HG02973 (cell line): ENCODE results near the gene TMEM204.

ENCODE experiments used
- ATAC-seq: cut with Tn5 transposase; IDR thresholded peaks from one replicate; pipeline ENCODE4 v1.9.1; 2021; ENCODE audit warnings: moderate library complexity; ENCODE audit not compliant: unreplicated experiment

Gene TMEM204

DNA sequence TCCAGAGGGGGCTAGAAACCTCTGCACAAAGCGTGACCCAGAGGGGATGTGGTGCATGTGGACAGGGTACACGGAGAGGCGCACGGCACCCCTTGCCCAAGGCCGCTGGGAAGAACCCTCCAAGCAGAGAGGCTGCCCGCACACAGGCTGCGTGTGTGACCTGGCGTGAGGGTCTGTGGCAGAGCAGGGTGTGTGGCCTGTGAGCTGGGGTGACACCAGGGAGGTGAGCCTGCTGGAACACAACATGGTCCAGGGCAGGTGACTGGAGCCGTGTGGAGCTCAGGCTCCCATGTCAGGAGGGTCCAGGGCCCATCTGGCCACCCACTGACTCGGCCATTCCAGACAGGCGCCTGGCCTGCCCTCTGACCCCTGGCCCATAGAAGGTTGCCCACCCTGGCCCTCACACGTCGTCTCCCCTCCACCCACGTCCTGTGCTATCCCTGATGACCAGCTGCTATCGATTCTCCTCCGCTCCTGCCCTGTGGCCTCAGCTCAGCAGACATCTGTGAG lies 14.8 kb upstream of the TMEM204 start:
- no peak for ATAC-seq

DNA sequence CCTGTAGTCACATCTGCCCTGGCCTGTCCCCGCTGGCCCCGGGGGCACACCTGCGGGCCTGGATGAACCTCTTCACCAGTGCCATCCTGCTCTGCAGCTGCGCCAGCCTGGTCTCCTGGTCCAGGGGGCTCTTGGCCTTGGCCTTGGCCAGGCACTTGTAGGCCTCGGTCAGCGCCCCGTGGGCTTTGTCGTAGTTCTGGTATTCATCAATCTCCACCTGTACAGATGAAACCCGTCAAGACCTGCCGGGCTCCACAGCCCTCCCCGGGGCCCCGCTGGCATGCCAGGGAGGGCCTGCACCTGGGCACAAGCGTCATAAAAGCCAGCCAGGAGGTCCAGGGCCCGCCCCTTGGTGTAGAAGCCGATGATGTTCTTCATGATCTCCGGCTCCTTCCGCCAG lies 13.6 kb upstream of the TMEM204 start:
- ATAC-seq = no peak

DNA sequence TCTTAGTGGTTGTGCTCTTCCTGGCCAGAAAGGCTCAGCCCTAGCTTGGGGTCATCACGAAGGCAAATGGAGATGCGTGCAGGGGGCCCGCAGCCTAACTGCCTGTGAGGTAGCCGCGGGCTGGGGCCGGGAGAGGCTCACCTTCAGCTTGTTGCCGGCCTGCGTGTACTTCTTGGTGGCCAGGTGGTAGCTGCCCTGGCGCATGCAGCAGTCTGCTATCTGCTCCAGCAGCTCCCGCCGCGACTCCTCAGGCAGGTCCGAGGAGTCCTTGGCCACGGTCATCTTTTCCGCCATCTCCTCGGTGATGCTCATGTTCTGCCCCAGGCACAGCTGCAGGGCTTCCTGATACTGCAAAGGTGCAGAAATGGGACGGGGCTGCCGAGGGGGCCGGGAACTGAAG lies 13.0 kb upstream of the TMEM204 start:
- no peak for ATAC-seq

DNA sequence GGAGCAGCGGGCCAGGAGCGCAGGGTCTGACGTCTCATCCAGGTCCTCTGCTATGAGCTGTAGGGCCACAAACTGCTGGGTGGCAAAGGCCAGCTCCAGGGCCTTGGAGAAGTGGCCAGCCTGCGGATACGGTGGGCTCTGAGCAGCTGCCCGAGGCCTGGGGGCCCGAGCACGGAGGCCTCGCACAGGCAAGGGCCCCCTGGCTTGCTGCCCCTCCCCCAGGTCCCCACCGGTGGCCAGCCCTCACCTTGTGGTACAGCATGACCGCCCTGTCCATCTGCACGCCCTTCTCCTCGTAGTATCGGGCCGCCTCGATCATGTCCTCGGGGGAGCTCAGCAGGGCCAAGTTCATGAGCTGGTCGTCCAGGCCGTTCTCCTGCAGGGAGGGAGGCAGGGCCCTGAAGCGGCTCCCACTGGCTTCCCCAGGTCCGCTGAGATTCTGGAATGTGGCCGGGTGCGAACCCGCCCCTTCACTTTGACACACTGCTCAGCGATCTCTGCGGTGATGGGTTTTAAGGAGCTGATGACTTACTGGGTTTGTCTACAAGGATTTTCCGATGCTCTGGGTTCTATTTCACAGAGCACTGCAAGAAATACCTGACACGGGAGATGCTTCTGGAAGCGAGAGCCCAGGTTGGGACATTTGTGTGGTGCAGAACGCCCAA lies 9.8 kb upstream of the TMEM204 start:
- ATAC-seq = no peak

DNA sequence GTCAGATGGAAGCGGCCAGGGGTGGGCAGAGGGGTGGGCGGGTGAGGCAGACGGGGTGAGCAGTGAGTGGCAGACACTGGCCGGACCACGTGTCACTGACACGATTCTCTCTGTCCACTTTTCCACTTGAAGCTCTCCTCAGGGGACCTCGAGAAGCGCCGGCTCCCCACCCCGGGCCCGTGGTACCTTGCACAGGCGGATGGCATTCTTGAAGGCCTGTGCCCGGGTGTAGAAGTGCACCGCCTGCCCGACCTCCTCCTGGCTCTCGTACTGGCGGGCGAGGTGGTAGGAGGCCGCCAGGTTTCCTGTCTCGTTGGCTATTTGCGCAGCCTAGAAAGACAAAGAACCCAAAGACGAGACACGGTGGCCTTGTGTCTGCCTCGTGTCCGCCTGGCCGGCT lies 9.1 kb upstream of the TMEM204 start:
- no peak for ATAC-seq

DNA sequence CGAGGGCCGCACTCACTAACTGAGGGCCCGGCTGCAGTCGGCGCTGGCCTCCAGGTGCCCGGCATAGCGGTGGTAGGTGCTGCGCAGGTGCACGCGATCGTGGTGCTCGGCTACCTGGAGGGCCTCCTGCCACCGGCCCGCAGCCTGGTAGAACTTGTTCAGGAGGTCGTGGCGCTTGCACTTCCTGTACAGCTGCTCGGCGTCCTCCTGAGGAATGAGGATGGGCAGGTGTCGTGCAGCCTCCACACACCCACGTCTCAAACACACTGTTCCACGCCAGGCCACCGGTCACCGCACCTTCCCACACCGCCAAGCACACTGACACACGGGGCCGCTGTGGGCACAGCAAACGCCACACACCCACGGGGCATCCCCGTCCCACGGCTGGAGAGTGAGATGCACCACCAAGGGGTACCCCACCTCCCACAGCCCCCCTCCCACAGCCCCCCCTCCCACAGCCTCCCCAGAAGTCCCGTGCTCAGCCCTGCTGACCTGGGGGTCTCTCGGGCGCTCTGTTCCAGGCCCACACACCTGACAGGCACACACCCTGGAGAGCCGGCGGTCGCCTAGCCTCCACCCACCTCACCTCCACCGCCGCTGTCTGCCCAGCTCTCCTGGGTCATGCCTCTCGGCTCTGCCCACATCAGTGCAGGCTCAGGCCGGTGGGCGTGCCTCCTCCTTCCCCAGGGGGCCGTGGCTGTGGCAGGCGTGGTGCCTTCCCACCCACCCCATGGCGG lies 7.4 kb upstream of the TMEM204 start:
- no peak for ATAC-seq

DNA sequence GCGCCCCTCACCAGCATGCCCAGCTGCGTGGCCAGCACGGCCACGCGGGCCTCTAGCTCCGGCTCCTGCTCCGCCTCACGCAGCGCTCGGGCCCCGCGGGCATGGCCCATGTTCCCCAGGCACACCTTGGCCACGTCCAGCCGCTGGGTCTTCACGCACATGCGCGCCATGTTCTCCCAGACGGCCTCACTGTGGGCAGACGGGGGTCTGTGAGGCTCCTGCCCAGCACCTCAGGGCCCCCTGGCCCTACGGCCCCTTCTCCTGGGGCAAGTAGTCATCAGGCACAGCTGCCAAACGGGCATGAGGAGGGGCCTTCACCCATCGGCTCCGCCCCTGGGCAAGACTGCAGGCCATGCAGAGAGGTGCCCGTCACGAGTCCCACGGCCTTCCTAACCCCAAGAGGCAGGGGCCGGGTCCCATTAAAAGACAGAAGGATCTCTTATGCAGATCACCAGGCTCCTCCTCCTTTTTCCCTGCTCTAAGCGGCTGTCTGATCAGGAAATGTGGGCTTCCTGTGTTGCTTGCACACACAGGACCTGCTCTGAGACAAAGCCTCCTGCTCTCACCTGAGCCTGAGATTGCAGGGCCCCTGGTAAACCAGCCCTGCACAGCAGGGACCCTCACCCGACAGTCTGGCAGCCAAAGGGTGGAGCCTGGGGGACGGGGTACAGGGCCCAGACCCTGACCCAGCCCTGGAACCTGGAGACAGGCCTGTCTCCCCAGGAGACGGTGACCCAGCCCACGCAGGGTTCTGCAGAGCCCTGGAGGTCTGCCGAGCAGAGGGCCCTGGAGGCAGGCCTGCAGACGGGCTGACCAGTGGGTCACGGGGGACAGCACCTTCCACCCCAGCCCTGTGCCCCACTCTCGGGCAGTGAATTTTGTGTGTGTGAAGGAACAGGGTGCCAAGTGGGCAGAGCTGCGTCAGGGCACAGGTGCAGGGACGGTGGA lies 6.6 kb upstream of the TMEM204 start:
- ATAC-seq = no peak

DNA sequence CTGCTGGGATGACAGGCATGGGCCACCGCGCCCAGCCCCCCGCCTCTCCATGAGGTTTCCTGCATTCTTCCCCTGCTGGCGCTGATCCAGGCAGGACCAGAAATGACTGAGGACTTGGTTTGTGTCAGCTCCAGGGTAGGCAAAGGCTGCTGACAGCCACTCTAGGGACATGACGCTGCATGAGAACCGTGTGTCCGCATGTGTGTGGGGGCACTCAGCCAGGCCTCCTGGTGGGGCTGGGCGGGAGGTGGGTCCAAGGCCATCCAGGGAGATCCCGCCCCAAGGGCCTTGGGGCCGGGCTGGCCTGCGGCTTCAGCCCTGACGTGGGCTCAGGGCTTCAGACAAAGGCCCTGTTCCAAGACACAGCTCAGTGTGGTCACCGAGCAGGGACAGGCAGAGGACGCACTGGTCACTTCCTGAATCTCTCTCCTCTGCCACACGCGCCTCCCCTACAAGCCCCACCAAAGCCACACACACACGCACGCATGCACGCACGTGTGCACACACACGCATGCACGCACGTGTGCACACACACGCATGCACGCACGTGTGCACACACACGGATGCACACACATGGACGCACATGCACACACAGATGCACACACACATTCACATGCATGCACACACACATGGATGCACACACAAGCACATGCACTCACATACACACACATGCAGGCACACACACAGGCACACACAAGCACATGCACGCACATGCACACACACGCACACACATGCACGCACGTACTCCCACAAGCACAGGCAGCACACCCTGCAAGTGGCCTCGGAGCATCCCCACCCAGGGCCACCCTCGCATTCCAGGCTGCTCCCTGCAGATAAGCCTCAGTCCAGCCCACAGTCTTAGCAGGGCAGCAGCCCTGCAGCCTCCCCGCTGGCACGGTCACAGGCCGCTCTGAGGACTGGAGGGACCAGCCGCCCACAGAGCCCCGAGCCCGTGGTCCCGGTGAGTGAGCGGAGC lies 5.3 kb upstream of the TMEM204 start:
- no peak for ATAC-seq

DNA sequence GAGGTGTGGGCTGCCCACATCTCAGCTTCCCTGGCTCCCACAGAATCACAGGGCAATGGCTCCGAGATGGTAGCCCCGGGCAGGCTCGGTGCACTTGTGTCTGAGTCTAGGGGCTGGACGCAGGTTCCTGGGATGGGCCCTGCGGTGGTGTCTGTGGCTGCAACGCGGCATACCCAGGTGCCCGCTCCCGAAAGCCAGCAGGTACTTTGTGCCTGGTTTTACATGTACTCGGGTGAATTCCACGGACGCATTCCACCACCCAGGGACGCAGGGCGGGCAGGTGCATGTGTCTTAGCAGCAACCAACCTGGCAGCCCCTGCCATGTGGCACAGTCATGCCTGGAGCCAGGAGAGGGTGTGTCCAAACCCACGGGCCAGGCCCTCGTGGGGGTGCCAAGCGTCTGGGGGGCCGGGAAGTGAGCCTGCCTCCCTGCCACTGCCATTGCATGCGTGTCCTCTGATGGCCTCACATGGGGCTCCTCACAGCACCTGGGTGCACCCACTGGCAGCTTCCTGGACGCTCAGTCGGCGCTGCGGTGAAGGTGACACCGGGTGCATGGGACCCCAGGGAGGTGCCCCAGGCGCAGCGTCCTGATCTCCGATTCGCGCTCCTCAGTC lies 4.4 kb upstream of the TMEM204 start:
- no peak for ATAC-seq

DNA sequence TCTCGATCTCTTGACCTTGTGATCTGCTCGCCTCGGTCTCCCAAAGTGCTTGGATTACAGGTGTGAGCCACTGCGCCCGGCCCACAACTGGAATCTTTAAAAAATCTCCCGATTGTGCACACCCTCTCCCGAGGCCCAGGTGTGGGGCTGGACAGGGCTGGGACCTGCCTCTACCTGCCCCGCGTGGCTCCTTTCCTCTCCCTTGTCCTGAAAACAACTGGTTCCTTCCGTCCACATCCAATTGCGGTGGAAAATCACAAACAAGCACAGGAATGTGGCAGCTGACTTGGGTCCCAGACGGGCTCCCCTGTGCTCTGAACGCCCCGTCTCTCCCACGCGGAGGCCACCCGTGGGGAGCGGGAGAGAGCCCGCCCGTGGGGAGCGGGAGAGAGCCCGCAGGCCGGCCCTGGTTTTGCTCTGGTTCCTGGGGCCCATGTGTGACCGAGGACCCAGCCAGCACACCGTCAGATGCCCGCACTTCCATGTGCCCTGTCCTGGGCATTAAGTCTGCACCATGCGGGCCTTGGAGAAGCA lies 3.0 kb upstream of the TMEM204 start:
- no peak for ATAC-seq

DNA sequence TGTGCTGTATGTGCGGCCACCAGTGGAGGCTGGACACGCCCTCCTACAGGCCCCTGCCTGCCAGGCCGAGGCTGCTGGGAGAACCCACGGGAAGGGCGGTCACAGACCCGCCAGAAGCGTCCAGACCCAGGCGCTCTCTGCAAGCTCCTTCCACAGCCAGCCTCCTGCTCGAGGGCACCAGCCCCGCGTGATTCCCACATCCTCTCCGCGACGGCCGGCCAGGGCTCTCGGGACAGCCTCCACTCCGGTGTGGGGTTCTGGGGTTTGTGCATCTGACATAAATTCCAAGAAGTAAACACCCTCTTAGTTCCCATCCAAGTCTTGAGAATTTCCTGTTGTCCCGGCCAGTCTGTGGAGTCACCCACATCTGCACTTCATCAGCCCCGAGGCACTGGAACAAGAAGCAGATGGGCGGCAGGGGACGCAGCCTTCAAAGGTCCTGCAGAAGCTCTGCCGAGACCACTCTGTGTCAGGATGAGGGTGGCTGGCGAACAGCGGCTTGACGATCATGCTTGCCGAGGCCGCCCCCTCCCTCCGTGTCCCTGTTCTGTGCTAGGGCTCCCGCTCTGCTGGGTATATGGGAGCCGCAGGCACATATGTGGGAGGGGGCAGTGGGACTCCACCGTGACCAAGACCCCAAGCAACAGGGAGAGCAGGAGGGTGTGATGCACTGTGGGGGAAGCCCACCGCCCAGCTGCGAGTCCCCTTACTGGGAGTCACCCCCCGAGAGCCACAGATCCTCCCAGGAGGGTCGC lies 2.4 kb upstream of the TMEM204 start:
- ATAC-seq = no peak

DNA sequence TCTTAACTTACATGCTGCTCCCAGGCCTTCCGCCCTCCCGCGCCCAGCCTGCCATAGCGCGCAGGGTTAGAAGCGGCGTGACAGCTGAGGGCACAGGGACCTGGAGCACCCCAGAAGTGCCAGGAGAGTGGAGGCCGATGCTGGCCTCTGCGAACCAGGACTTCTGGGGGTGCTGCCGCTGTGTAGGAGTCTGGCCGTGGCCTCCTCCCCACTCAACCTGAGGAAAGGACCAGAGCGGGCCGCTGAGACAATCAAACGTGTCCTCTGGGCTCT lies 1.9 kb upstream of the TMEM204 start:
- no peak for ATAC-seq

DNA sequence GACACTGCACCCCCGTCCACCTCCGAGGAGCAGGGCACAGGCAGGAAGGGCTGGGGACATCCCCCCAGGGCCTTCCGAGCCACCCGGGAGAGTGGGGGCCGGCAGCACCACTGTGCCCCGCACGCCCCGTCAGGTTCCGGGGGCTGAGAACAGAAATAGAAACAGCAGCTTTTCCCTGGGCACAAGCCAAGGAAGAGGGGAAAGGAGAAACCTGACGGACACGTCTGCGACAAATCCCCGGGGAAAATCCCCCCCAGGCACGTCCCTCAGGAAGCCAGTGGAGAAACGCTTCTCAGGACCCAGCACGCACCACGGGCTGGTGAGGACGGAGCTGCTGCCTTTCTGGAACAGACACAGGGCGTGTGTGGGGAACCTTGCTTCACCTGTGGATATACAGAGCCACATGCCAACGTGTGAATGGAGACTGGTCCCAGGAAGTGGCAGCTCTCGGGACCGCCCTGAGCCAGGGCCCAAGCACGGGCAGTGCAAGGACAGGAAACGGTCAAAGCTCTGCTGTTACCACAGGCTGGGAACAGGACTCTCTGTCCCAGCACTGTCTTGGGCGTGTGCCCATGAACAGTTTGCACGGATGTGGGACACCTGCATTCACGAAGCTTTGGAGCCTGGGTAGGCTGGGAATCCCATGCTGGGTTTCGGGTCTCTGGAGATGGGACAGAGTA lies 1.2 kb upstream of the TMEM204 start:
- ATAC-seq = no peak

DNA sequence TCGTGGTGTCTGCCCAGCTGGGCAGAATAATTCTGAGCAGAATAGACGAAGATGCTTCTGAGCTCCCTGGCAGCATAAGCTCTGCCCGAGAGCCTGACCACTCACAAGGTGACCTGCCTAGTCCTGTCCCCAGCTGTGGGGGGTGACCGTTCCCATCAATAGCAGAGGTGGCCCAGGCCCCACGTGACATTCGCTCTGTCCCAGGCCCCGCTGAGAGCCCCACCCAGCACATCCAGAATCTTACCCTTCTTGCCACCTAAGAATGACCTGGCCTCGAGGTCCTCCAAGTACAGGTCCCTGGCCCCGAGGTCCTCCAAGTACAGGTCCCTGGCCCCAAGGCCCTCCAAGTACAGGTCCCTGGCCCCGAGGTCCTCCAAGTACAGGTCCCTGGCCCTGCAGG lies 695 bp upstream of the TMEM204 start:
- ATAC-seq = no peak

DNA sequence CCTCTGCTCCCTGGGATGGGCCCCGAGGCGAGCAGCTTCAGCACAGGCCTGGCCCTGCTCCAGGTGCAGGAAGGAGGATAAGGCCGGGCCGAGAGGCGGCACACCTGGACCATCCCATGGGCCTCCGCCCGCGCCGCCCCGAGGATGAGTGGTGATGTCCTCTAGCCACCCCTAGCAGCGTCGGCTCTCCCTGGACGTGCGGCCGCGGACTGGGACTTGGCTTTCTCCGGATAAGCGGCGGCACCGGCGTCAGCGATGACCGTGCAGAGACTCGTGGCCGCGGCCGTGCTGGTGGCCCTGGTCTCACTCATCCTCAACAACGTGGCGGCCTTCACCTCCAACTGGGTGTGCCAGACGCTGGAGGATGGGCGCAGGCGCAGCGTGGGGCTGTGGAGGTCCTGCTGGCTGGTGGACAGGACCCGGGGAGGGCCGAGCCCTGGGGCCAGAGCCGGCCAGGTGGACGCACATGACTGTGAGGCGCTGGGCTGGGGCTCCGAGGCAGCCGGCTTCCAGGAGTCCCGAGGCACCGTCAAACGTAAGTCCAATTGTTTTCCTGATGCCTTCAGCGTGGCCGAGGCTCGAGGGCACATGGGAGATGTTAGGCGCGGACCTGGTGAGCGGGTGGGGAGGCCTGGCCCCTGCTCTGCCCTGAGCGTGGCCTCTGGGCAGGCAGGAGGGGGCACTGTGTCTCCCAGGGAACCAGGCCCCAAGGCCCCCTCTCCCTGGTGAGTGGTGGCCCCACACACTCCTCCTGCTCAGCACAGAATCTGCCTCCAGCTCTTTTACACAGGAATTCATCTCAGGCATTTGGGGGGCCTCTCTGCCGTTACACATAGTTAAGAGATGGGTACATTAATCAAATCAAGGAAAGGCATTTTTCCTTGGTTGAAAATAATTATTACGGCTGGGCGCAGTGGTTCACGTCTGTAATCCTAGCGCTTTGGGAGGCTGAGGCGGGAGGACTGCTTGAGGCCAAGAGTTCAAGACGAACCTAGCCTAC lies 855 bp downstream of the TMEM204 start:
- no peak for ATAC-seq

DNA sequence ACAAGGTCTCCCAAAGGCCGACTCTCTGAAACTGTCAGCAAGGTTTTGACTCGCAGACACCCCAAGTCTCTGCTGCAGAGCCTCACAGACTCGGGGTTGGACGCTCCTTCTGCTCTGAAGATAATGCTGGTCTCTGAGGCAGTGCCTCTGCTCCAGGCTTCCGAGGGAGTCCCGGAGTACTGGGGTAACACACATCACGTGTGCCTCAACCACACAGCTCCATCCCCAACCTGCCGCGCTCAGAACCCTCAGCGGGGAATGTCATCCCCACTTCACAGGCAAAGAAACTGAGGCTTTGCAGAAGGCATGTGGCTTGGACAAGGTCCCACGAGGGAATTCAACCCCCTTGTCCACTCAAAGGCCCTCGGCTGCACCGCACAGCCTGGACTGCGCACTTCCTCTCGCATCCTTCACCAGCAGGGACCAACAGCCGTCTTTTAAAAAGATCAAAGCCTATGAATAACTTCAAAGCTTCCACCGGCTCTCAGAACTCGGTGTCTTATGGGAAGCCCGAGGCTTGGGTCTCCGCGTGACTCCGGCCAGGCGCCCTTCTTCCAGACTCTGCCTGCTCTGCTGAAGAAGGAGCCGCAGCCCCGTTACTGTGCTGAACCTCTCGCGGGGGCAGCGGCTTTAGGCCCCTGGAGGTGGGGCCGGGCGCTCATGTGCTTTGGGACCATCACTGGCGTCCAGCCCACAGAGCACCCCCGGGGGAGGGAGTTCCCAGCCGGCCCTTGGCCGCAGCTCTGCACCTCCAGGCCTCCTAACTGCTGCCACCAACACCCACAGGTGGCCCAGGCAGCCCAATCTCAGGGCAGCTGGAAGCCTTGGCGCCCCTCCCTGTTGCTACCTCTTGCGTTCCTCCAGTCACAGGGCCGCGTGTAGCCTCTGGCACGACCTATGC lies 2.2 kb downstream of the TMEM204 start:
- ATAC-seq = no peak
